Smooth muscle cell (in vitro differentiated cells): Measurements from ENCODE around the gene MGAT4B. TPM values are rescaled to one million over a fixed set of nuclear protein-coding genes. Genes with fewer than 3 reads are reported as not detected.

Experiments
- DNase-seq: peaks from one replicate; lab custom pipeline; 2025; ENCODE audit not compliant: unreplicated experiment; lab: John Stamatoyannopoulos, UW
- H2AFZ ChIP-seq: fragments of 200-600 bp; sonication (generic); 2 replicates; pipeline ENCODE4 v1.6.0; 2016; ENCODE audit warnings: antibody characterized with exemption, low read depth, mild to moderate bottlenecking
- H3F3A ChIP-seq: fragments of 200-600 bp; sonication (generic); 2 replicates; pipeline ENCODE4 v1.6.0; 2017; ENCODE audit warnings: antibody characterized with exemption, low read depth
- H3K27ac ChIP-seq: fragments of 200-600 bp; sonication (generic); 2 replicates; pipeline ENCODE4 v1.5.1; 2016; ENCODE audit warnings: low read depth, mild to moderate bottlenecking
- H3K27me3 ChIP-seq: fragments of 200-600 bp; sonication (generic); 2 replicates; pipeline ENCODE4 v1.6.1; 2016; ENCODE audit warnings: low read depth, mild to moderate bottlenecking
- H3K36me3 ChIP-seq: fragments of 200-600 bp; sonication (generic); 2 replicates; pipeline ENCODE4 v1.5.1; 2016; ENCODE audit warnings: low read depth
- H3K4me1 ChIP-seq: fragments of 200-600 bp; sonication (generic); 2 replicates; pipeline ENCODE4 v1.5.1; 2016; ENCODE audit warnings: low read depth
- H3K4me2 ChIP-seq: fragments of 200-600 bp; sonication (generic); 2 replicates; pipeline ENCODE4 v1.6.0; 2016; ENCODE audit warnings: mild to moderate bottlenecking
- H3K4me3 ChIP-seq: fragments of 200-600 bp; sonication (generic); 2 replicates; pipeline ENCODE4 v1.5.1; 2016; ENCODE audit warnings: mild to moderate bottlenecking
- H3K79me2 ChIP-seq: fragments of 200-600 bp; sonication (generic); 2 replicates; pipeline ENCODE4 v1.6.0; 2016; ENCODE audit warnings: low read depth, mild to moderate bottlenecking
- H3K9ac ChIP-seq: fragments of 200-600 bp; sonication (generic); 2 replicates; pipeline ENCODE4 v1.6.0; 2016; ENCODE audit warnings: low read depth
- H3K9me3 ChIP-seq: fragments of 200-600 bp; sonication (generic); replicated peaks from 2 replicates; pipeline ENCODE4 v1.5.1; 2016; ENCODE audit warnings: low read depth
- H4K20me1 ChIP-seq: fragments of 200-600 bp; sonication (generic); 2 replicates; pipeline ENCODE4 v1.6.0; 2016; ENCODE audit warnings: low read depth
- WGBS: methylation state at CpG from one replicate; pipeline ENCODE4 v1.1.7; 2016; ENCODE audit warnings: low lambda C conversion rate; 5-methylcytosine and 5-hydroxymethylcytosine counted together
- polyA plus RNA-seq: library from polyadenylated mRNA; unstranded; fragments of >200 nt; fragmentation: Nextera tagmentation; extraction: Ambion mirVana; gene quantifications from 2 replicates; pipeline ENCODE4 v1.2.1, GENCODE V29; 2016
- total RNA-seq: library from RNA; depleted of rRNA; stranded (reverse); fragments of >200 nt; gene quantifications from 2 replicates; pipeline ENCODE4 v1.2.3, GENCODE V29; 2014
- TF ChIP-seq, protein P1 (sequence below): fragments of 200-600 bp; sonication (generic); IDR thresholded peaks from 2 replicates; pipeline ENCODE4 v1.5.1; 2017; ENCODE audit warnings: borderline replicate concordance, mild to moderate bottlenecking, antibody characterized with exemption; ENCODE audit not compliant: insufficient read depth, poor library complexity, severe bottlenecking

The MGAT4B gene
- total and polyA plus RNA-seq, 2 experiments from 2014 or later: 60.0 to 121 TPM

DNA sequence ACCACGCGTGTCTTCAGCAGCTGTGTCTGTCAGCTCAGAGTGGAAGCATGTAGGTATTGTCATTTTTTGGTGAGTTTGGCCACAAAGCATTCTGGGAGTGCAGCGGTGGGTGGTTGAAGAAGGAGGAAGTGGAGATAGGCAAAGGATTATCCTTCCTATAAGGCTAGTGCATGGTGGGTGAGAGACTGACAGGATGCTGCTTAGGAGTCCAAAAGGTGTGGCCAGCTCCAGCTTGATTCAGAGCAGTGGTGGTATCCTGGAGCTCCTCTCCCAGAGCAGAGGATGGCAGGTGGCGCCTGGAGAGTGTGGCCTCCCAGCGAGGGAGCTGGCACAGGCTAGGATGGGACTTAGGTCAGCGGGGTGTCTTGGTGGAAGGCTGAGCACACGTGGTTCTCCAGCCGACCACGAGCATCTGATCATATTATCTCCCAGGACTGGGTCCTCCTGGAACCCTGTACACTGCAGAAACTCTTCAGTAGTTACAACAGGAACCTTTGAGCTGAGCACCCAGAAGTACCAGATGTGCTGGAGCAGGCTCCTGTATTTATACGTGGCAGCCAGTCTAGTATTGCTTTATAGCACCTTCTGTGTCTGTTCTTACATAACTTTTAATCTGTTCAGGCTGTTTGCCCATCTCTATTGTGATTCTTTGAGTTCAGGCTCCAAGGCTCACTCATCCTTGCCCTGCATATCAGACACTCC, 44.4 kb downstream of the MGAT4B start:
- peak overlapping the region; percentile 94 for H3K27ac ChIP-seq
- H3K4me3 ChIP-seq: no peak overlapping the region
- no peak overlapping the region for H3K9ac ChIP-seq
- no peaks in the 10 kb centered on the region for H3K9me3 ChIP-seq
- H4K20me1 ChIP-seq: peaks cover 98% of the 10 kb centered on the region
- H3K79me2 ChIP-seq: peaks cover 56% of the 10 kb centered on the region
- DNase-seq: no peak
- 70% methylated on average over 10 of the region's 10 CpGs for WGBS
- no peaks in the 10 kb centered on the region for H3K36me3 ChIP-seq
- TF ChIP-seq, protein P1, sequence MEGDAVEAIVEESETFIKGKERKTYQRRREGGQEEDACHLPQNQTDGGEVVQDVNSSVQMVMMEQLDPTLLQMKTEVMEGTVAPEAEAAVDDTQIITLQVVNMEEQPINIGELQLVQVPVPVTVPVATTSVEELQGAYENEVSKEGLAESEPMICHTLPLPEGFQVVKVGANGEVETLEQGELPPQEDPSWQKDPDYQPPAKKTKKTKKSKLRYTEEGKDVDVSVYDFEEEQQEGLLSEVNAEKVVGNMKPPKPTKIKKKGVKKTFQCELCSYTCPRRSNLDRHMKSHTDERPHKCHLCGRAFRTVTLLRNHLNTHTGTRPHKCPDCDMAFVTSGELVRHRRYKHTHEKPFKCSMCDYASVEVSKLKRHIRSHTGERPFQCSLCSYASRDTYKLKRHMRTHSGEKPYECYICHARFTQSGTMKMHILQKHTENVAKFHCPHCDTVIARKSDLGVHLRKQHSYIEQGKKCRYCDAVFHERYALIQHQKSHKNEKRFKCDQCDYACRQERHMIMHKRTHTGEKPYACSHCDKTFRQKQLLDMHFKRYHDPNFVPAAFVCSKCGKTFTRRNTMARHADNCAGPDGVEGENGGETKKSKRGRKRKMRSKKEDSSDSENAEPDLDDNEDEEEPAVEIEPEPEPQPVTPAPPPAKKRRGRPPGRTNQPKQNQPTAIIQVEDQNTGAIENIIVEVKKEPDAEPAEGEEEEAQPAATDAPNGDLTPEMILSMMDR: no peak
- H3K4me2 ChIP-seq: peak overlapping the region; percentile 29
- peaks cover 25% of the 10 kb centered on the region for H3K4me1 ChIP-seq
- no peaks in the 10 kb centered on the region for H3K27me3 ChIP-seq
- H3F3A ChIP-seq: peaks cover 26% of the 10 kb centered on the region
- H2AFZ ChIP-seq: no peak overlapping the region

DNA sequence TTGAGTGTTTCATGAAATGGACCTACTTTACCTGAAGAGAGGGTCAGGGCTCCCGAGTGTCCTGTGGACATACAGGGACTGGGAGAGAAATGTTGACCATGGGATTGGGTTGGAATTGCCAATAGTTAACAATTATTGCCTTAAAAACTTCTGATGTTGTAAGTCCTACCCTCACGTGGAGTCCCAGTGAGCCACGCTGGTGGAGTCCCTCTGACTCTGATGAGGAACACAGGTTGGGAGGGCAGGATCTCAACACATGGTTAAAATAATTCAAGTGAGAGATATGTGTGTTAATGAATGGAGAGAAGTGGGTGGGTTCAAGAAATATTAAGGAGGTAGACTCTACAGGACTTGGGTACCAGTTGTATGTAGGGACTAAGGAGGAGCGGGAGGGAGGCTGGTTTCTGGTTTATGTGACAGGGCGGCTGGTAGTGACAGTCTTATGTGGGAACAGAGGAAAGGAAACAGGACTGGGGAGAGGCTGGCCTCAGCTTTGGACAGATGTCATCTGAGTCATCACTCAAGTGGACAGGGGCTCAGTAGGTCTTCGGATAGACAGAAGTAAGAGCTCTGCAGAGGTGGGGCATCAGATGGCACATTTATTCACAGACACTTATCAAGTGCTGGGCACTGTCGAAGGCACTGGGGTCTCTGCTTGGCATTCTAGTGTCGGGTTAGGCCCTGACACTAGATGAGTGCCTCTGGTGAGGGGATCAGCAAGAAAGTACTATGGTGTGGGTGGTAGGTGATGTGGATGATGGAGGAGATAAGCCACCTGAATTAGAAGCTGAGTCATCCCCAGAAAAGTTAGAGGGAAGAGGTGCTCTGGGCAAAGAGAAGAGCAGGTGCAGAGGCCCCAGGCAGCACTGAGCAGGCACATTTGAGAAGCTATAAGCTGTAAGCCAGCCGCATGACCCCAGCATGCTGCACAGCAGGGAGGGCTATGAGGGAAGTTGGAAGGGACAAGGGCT, 46.8 kb downstream of the MGAT4B start:
- TF ChIP-seq, protein P1: no peak
- H3K4me1 ChIP-seq: peaks cover 14% of the 10 kb centered on the region
- H3K79me2 ChIP-seq: peaks cover 78% of the 10 kb centered on the region
- no peak overlapping the region for H3K9ac ChIP-seq
- DNase-seq: no peak
- H3F3A ChIP-seq: peaks cover 14% of the 10 kb centered on the region
- H2AFZ ChIP-seq: no peak overlapping the region
- H3K27me3 ChIP-seq: no peaks in the 10 kb centered on the region
- no peaks in the 10 kb centered on the region for H3K36me3 ChIP-seq
- H3K4me2 ChIP-seq: no peak overlapping the region
- peaks cover 98% of the 10 kb centered on the region for H4K20me1 ChIP-seq
- H3K9me3 ChIP-seq: no peaks in the 10 kb centered on the region
- no peak overlapping the region for H3K4me3 ChIP-seq
- WGBS: 67% methylated on average over 9 of the region's 9 CpGs
- peak overlapping the region; percentile 25 for H3K27ac ChIP-seq

DNA sequence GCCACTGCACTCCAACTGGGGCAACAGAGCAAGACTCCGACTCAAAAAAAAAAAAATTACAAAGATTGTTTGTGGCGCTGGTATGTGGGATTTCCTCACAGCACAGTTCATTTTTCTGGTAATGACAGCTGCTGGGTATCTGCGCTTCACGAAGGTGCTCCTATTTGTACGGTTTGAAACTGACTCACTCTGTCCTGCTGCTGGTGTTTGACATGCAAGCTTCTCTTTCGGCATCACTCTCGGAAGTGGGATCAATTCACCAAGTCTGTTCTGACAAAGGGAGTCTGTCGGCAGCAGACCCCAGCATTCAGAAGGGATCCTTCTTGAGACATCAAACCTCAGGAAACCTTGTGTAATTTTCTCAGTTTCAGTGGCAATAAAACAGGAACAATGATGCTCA, 47.7 kb downstream of the MGAT4B start:
- Histone ChIP-seq H3K79me2 (peaks cover 85% of the 10 kb centered on the region), H3K27ac (no peak overlapping the region), H3K9me3 (no peaks in the 10 kb centered on the region), H2AFZ (no peak overlapping the region), H3K9ac (no peak overlapping the region), H3K4me2 (no peak overlapping the region), H3K36me3 (no peaks in the 10 kb centered on the region), H4K20me1 (peaks cover 100% of the 10 kb centered on the region), H3F3A (peaks cover 10% of the 10 kb centered on the region), H3K27me3 (no peaks in the 10 kb centered on the region), H3K4me3 (no peak overlapping the region), H3K4me1 (peaks cover 14% of the 10 kb centered on the region)
- no peak for DNase-seq
- TF ChIP-seq, protein P1: no peak
- 77% methylated on average over 8 of the region's 8 CpGs for WGBS
